ENCODE results near the gene ADAMTS19. TPM values are rescaled to one million over a fixed set of nuclear protein-coding genes. Genes with fewer than 3 reads are reported as not detected.

ADAMTS19 gene
- total and polyA plus RNA-seq, 2 of the 13 experiments (the other 11 are each of a cell fraction or from before 2014, with no cell fraction given) = not detected

DNA sequence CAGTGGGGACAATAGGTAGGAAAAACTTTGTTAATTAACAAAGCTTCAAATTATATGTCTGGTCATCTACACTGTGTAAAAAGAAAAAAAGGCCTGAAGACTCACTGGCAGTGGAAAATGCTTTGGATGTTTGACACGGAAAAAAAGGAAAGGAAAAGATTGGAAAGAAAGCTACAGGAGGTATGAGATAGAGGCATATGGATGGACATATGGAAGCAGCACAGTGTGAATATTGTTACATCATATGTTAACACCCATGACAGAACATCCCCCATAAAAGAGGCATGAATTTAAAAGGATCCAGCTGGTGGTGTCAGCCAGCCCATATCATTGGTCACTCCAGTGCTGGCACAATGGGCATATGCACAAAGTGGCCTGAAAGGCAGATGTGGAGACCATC is 19.0 kb upstream of the ADAMTS19 start (continued):
- TF ChIP-seq ZNF766 (CRISPR knock-in tag; IDR thresholded peaks at IDR 0.05; ENCODE audit: borderline replicate concordance) (no peak), BCL6 (CRISPR knock-in tag; IDR thresholded peaks at IDR 0.05) (no peak), HES4 (CRISPR knock-in tag; IDR thresholded peaks at IDR 0.05; ENCODE audit: borderline replicate concordance) (no peak), ZNF746 (CRISPR knock-in tag; IDR thresholded peaks at IDR 0.05) (no peak), SALL2 (CRISPR knock-in tag; IDR thresholded peaks at IDR 0.05) (no peak), FOXM1 (CRISPR knock-in tag; IDR thresholded peaks at IDR 0.05) (no peak), ARID3A (IDR thresholded peaks at IDR 0.05; ENCODE audit: low read depth, low read length) (no peak), ZMYM3 (CRISPR knock-in tag; IDR thresholded peaks at IDR 0.05) (no peak)
- TF ChIP-seq, protein P1, sequence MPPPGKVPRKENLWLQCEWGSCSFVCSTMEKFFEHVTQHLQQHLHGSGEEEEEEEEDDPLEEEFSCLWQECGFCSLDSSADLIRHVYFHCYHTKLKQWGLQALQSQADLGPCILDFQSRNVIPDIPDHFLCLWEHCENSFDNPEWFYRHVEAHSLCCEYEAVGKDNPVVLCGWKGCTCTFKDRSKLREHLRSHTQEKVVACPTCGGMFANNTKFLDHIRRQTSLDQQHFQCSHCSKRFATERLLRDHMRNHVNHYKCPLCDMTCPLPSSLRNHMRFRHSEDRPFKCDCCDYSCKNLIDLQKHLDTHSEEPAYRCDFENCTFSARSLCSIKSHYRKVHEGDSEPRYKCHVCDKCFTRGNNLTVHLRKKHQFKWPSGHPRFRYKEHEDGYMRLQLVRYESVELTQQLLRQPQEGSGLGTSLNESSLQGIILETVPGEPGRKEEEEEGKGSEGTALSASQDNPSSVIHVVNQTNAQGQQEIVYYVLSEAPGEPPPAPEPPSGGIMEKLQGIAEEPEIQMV (CRISPR knock-in tag; IDR thresholded peaks at IDR 0.05; ENCODE audit: low read depth) = no peak

DNA sequence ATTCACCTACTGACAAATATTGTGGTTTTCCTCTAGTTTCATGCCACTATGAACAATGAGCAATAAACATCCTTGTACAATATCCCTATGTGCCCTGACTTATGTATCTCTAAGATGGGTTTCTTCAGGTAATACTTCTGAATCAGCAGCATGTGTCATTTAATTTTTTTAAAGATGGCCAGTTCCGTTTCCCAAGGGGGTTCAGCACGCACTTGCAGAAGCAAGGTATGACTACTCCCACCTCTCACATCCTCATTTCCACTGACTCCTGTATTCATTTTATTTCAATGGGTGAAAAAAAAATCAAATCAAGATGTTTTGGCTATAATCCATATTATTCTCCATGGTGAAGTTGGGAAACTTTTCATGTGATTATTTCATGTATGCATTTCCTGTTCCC is 14.7 kb upstream of the ADAMTS19 start:
- Histone ChIP-seq H3K27ac (ENCODE audit: extremely low read length, insufficient read depth, low read length) (no peak overlapping the region), H3K27me3 (ENCODE audit: control insufficient read depth in 1 of 2, insufficient read depth in 2 of 2, low read length in 2 of 2) (no peaks in the 10 kb centered on the region), H3K9ac (ENCODE audit: insufficient read depth, low read depth, low read length) (no peak overlapping the region), H2AFZ (ENCODE audit: low read length) (no peak overlapping the region), H3K36me3 (replicated peaks in 1 of 2; ENCODE audit: control insufficient read depth in 1 of 2, insufficient read depth in 2 of 2, low read length in 2 of 2) (no peaks in the 10 kb centered on the region), H3K79me2 (ENCODE audit: insufficient read depth, low read length) (no peaks in the 10 kb centered on the region), H3K4me2 (ENCODE audit: low read depth, low read length) (no peak overlapping the region), H3K4me1 (ENCODE audit: insufficient read depth, low read length) (no peaks in the 10 kb centered on the region), H3K9me3 (ENCODE audit: low read length) (no peaks in the 10 kb centered on the region), H4K20me1 (ENCODE audit: insufficient read depth, low read length) (no peaks in the 10 kb centered on the region), H3K4me3 (replicated peaks in 1 of 3; ENCODE audit: insufficient read depth in 1 of 3, low read depth in 2 of 3, low read length in 3 of 3) (no peak overlapping the region)
- WGBS (ENCODE audit: low lambda C conversion rate) = 0% methylated on average over 2 of the region's 2 CpGs
- in situ Hi-C loops (cut with HindIII; ENCODE audit: extremely low pct_ligation_motif_present, low pct_unique_long_range_greater_than_20kb) (no loop called here), intact Hi-C loops (cut with micrococcal nuclease; ENCODE audit: unreplicated experiment) (no loop called here)
- ATAC-seq = no peak
- no peak for DNase-seq (ENCODE audit: low spot score)
- POLR2A ChIA-PET = no interaction called here
- BruUV-seq (replicated peaks) = no TSS peak
- FAIRE-seq = no peak
- no peak for TF ChIP-seq MIER2 (CRISPR knock-in tag; IDR thresholded peaks at IDR 0.05)
- TF ChIP-seq JARID2 (CRISPR knock-in tag; IDR thresholded peaks at IDR 0.05; ENCODE audit: insufficient replicate concordance) = no peak
- TF ChIP-seq HNRNPK (IDR thresholded peaks at IDR 0.05; ENCODE audit: low read depth, low read length, poor library complexity, severe bottlenecking) = no peak
- no peak for TF ChIP-seq ZNF331 (CRISPR knock-in tag; IDR thresholded peaks at IDR 0.05)
- TF ChIP-seq KMT2B (CRISPR knock-in tag; IDR thresholded peaks at IDR 0.05) = no peak
- TF ChIP-seq KLF16 (CRISPR knock-in tag; IDR thresholded peaks at IDR 0.05) = no peak
- TF ChIP-seq CHD4 (IDR thresholded peaks at IDR 0.05; ENCODE audit: borderline replicate concordance, low read length) = no peak
- no peak for TF ChIP-seq ZNF75D (CRISPR knock-in tag; IDR thresholded peaks at IDR 0.05; ENCODE audit: borderline replicate concordance)
- CTCF ChIA-PET (ENCODE audit: low intra/inter-chr PET ratio, low total read pairs) = no interaction called here

Measured in HepG2 (cell line).